ENCODE measurements around the gene EAF2. TPM values are rescaled to one million over a fixed set of nuclear protein-coding genes. Genes with fewer than 3 reads are reported as not detected.

EAF2 gene
- polyA plus RNA-seq (2013, experiment 1 of 2), result 1.1 TPM
- 1.5 TPM for polyA plus RNA-seq (2013, experiment 2 of 2)

- Histone ChIP-seq H3K9ac (ENCODE audit: low read length) (peak within 1 kb of the TSS; percentile 95), H3K9me3 (ENCODE audit: control insufficient read depth, low read length) (no peaks in the 10 kb centered on the region), H3K27me3 (ENCODE audit: control insufficient read depth in 1 of 2, insufficient read depth in 1 of 2, low read length in 2 of 2) (no peaks in the 10 kb centered on the region), H2BK5ac (ENCODE audit: low read depth, low read length, poor library complexity, severe bottlenecking) (no peak within 1 kb of the TSS), H2BK15ac (ENCODE audit: low read depth, poor library complexity, severe bottlenecking) (no peak within 1 kb of the TSS), H4K91ac (ENCODE audit: low read length) (no peak within 1 kb of the TSS), H2AFZ (ENCODE audit: low read depth, low read length) (peak within 1 kb of the TSS; percentile 94), H2BK12ac (ENCODE audit: low read length in 2 of 2) (no peak within 1 kb of the TSS), H3K14ac (ENCODE audit: low read length in 2 of 2) (peak within 1 kb of the TSS in 1 of 2 experiments; percentile 77), H3K4me1 (ENCODE audit: control insufficient read depth, insufficient read depth, low read depth, low read length) (no peaks in the 10 kb centered on the region), H2BK120ac (ENCODE audit: low read depth, low read length) (peak within 1 kb of the TSS; percentile 2), H3K27ac (ENCODE audit: low read length, poor library complexity, severe bottlenecking) (peak within 1 kb of the TSS; percentile 28), H3K18ac (ENCODE audit: low read depth in 1 of 2, low read length in 2 of 2) (peak within 1 kb of the TSS; percentile 11 to 68), H3K4me3 (ENCODE audit: insufficient read depth in 1 of 2, low read depth in 1 of 2, low read length in 2 of 2) (peak within 1 kb of the TSS; percentile 65 to 87), H3K4me2 (ENCODE audit: low read length, poor library complexity, severe bottlenecking) (peak within 1 kb of the TSS; percentile 98), H3K23ac (ENCODE audit: low read length in 2 of 2) (peak within 1 kb of the TSS in 1 of 2 experiments; percentile 73), H3K36me3 (ENCODE audit: control insufficient read depth in 1 of 2, insufficient read depth in 2 of 2, low read depth in 1 of 2, low read length in 2 of 2) (peaks cover 0 to 25% of the 10 kb centered on the region in 2 experiments), H4K8ac (ENCODE audit: low read length) (peak within 1 kb of the TSS; percentile 19), H3K4ac (ENCODE audit: low read depth in 1 of 2, low read length in 2 of 2) (peak within 1 kb of the TSS in 1 of 2 experiments; percentile 33), H3K79me1 (replicated peaks; ENCODE audit: low read length, poor library complexity, severe bottlenecking) (peaks cover 13% of the 10 kb centered on the region), H2AK5ac (ENCODE audit: low read length, severe bottlenecking) (no peak within 1 kb of the TSS)
- under 1% methylated on average over 54 of the region's 54 CpGs for WGBS
- peak; percentile 96 for DNase-seq
These were observed at the start of gene EAF2, which contains the start of gene IQCB1 for GRCh38 chr3:121834671-121835464. TSS of gene EAF2 (plus strand) at chr3:121835209. CDS start at chr3:121835286, 77 bp downstream. TSS of gene IQCB1 (minus strand) at chr3:121835060. CDS start at chr3:121828960, 6,100 bp downstream.

DNA sequence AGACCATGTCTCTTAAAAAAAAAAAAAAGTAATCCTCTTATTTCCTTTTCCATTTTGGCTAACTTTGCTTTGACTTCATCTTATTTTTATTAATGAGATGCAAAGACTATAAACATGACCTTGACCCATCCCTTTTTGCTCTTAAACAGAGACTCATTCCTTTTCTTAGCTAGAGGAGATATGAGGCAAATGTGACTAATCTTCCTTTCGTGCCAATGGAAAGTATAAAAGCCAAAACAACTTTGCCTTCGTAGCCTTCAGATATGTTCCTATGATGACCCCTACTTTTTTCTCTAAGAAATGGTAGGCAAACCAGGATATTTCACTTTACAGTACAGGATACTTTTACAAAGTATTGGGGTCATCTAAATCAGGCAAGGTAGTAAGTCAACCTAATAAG is 48.5 kb upstream of the EAF2 start:
- Histone ChIP-seq H2BK5ac (ENCODE audit: low read depth, low read length, poor library complexity, severe bottlenecking) (no peak overlapping the region), H3K27ac (ENCODE audit: low read length, poor library complexity, severe bottlenecking) (no peak overlapping the region), H3K4ac (ENCODE audit: low read depth in 1 of 2, low read length in 2 of 2) (no peak overlapping the region), H3K79me1 (replicated peaks; ENCODE audit: low read length, poor library complexity, severe bottlenecking) (peaks cover 2% of the 10 kb centered on the region), H3K9ac (ENCODE audit: low read length) (peak overlapping the region; percentile 42), H2BK15ac (ENCODE audit: low read depth, poor library complexity, severe bottlenecking) (no peak overlapping the region), H3K4me1 (ENCODE audit: control insufficient read depth, insufficient read depth, low read depth, low read length) (no peaks in the 10 kb centered on the region), H3K23ac (ENCODE audit: low read length in 2 of 2) (no peak overlapping the region), H3K14ac (ENCODE audit: low read length in 2 of 2) (no peak overlapping the region), H3K9me3 (ENCODE audit: control insufficient read depth, low read length) (no peaks in the 10 kb centered on the region), H2BK120ac (ENCODE audit: low read depth, low read length) (no peak overlapping the region), H3K18ac (ENCODE audit: low read depth in 1 of 2, low read length in 2 of 2) (no peak overlapping the region), H2AFZ (ENCODE audit: low read depth, low read length) (no peak overlapping the region), H3K27me3 (ENCODE audit: control insufficient read depth in 1 of 2, insufficient read depth in 1 of 2, low read length in 2 of 2) (no peaks in the 10 kb centered on the region), H3K36me3 (ENCODE audit: control insufficient read depth in 1 of 2, insufficient read depth in 2 of 2, low read depth in 1 of 2, low read length in 2 of 2) (peaks cover 0 to 70% of the 10 kb centered on the region in 2 experiments), H2BK12ac (ENCODE audit: low read length in 2 of 2) (no peak overlapping the region), H3K4me3 (ENCODE audit: insufficient read depth in 1 of 2, low read depth in 1 of 2, low read length in 2 of 2) (no peak overlapping the region), H2AK5ac (ENCODE audit: low read length, severe bottlenecking) (no peak overlapping the region), H4K8ac (ENCODE audit: low read length) (no peak overlapping the region), H4K91ac (ENCODE audit: low read length) (no peak overlapping the region), H3K4me2 (ENCODE audit: low read length, poor library complexity, severe bottlenecking) (no peak overlapping the region)
- WGBS, result 100% methylated on average over 1 of the region's 2 CpGs
- DNase-seq, result no peak

DNA sequence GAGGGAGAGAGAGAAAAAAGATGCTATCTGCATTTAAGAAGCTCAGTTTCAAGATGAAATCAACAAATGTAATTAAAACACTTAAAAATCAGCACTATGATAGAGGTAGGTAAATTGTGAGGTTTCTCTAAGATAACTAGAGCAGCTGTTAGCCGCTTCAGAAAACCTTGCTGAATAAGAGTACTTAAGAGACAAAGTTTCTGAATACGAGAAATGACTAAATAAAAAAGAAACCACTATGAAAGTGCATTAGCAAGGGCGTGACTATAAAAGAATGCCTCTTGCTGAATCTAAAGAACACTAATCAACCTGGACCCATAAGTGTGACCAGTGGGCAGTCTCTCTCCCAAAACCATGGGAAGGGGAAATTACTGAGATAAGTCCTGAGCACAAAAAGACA is 41.9 kb upstream of the EAF2 start:
- no peak overlapping the region for H3K4me2 ChIP-seq (ENCODE audit: low read length, poor library complexity, severe bottlenecking)
- no peaks in the 10 kb centered on the region for H3K9me3 ChIP-seq (ENCODE audit: control insufficient read depth, low read length)
- no peak overlapping the region for H3K4me3 ChIP-seq (ENCODE audit: insufficient read depth in 1 of 2, low read depth in 1 of 2, low read length in 2 of 2)
- H3K79me1 ChIP-seq (replicated peaks; ENCODE audit: low read length, poor library complexity, severe bottlenecking), result peaks cover 2% of the 10 kb centered on the region
- H3K18ac ChIP-seq (ENCODE audit: low read depth in 1 of 2, low read length in 2 of 2), result no peak overlapping the region
- H3K9ac ChIP-seq (ENCODE audit: low read length), result no peak overlapping the region
- H2AK5ac ChIP-seq (ENCODE audit: low read length, severe bottlenecking), result no peak overlapping the region
- H2BK15ac ChIP-seq (ENCODE audit: low read depth, poor library complexity, severe bottlenecking), result no peak overlapping the region
- no peak overlapping the region for H2BK12ac ChIP-seq (ENCODE audit: low read length in 2 of 2)
- WGBS, result 100% methylated on average over 2 of the region's 3 CpGs
- H4K91ac ChIP-seq (ENCODE audit: low read length), result no peak overlapping the region
- no peak for DNase-seq
- H3K4ac ChIP-seq (ENCODE audit: low read depth in 1 of 2, low read length in 2 of 2), result no peak overlapping the region
- no peak overlapping the region for H3K14ac ChIP-seq (ENCODE audit: low read length in 2 of 2)
- H2AFZ ChIP-seq (ENCODE audit: low read depth, low read length), result no peak overlapping the region
- no peaks in the 10 kb centered on the region for H3K4me1 ChIP-seq (ENCODE audit: control insufficient read depth, insufficient read depth, low read depth, low read length)
- H3K36me3 ChIP-seq (ENCODE audit: control insufficient read depth in 1 of 2, insufficient read depth in 2 of 2, low read depth in 1 of 2, low read length in 2 of 2), result peaks cover 0 to 55% of the 10 kb centered on the region in 2 experiments
- no peak overlapping the region for H3K23ac ChIP-seq (ENCODE audit: low read length in 2 of 2)
- H4K8ac ChIP-seq (ENCODE audit: low read length), result no peak overlapping the region
- H3K27me3 ChIP-seq (ENCODE audit: control insufficient read depth in 1 of 2, insufficient read depth in 1 of 2, low read length in 2 of 2), result no peaks in the 10 kb centered on the region
- no peak overlapping the region for H2BK5ac ChIP-seq (ENCODE audit: low read depth, low read length, poor library complexity, severe bottlenecking)
- no peak overlapping the region for H2BK120ac ChIP-seq (ENCODE audit: low read depth, low read length)
- H3K27ac ChIP-seq (ENCODE audit: low read length, poor library complexity, severe bottlenecking), result no peak overlapping the region

GRCh38 chr3:121794264-121794983 is 40.6 kb upstream of the EAF2 start:
- Histone ChIP-seq H4K8ac (ENCODE audit: low read length) (no peak overlapping the region), H2BK15ac (ENCODE audit: low read depth, poor library complexity, severe bottlenecking) (no peak overlapping the region), H3K4me2 (ENCODE audit: low read length, poor library complexity, severe bottlenecking) (no peak overlapping the region), H3K23ac (ENCODE audit: low read length in 2 of 2) (no peak overlapping the region), H3K18ac (ENCODE audit: low read depth in 1 of 2, low read length in 2 of 2) (no peak overlapping the region), H3K14ac (ENCODE audit: low read length in 2 of 2) (no peak overlapping the region), H2BK12ac (ENCODE audit: low read length in 2 of 2) (no peak overlapping the region), H4K91ac (ENCODE audit: low read length) (no peak overlapping the region), H3K27ac (ENCODE audit: low read length, poor library complexity, severe bottlenecking) (no peak overlapping the region), H2AFZ (ENCODE audit: low read depth, low read length) (no peak overlapping the region), H3K4me3 (ENCODE audit: insufficient read depth in 1 of 2, low read depth in 1 of 2, low read length in 2 of 2) (no peak overlapping the region), H3K36me3 (ENCODE audit: control insufficient read depth in 1 of 2, insufficient read depth in 2 of 2, low read depth in 1 of 2, low read length in 2 of 2) (peaks cover 0 to 47% of the 10 kb centered on the region in 2 experiments), H3K79me1 (replicated peaks; ENCODE audit: low read length, poor library complexity, severe bottlenecking) (peaks cover 2% of the 10 kb centered on the region), H3K27me3 (ENCODE audit: control insufficient read depth in 1 of 2, insufficient read depth in 1 of 2, low read length in 2 of 2) (no peaks in the 10 kb centered on the region), H2AK5ac (ENCODE audit: low read length, severe bottlenecking) (no peak overlapping the region), H3K4ac (ENCODE audit: low read depth in 1 of 2, low read length in 2 of 2) (no peak overlapping the region), H3K9ac (ENCODE audit: low read length) (no peak overlapping the region), H3K9me3 (ENCODE audit: control insufficient read depth, low read length) (no peaks in the 10 kb centered on the region), H2BK5ac (ENCODE audit: low read depth, low read length, poor library complexity, severe bottlenecking) (no peak overlapping the region), H3K4me1 (ENCODE audit: control insufficient read depth, insufficient read depth, low read depth, low read length) (no peaks in the 10 kb centered on the region), H2BK120ac (ENCODE audit: low read depth, low read length) (no peak overlapping the region)
- 100% methylated on average over 1 of the region's 2 CpGs for WGBS
- DNase-seq, result no peak
